Stimulated activated CD8-positive, alpha-beta memory T cell treated with anti-CD3 and anti-CD28 coated beads, Interleukin-15, amount 100 ng/mL, for 1 hour (primary cell): ENCODE data around the gene CRELD2.

Experiments
- DNase-seq: peaks from one replicate; pipeline ENCODE4 v3.0.0-alpha.2; 2020; ENCODE audit warnings: low read depth

The CRELD2 gene

DNA sequence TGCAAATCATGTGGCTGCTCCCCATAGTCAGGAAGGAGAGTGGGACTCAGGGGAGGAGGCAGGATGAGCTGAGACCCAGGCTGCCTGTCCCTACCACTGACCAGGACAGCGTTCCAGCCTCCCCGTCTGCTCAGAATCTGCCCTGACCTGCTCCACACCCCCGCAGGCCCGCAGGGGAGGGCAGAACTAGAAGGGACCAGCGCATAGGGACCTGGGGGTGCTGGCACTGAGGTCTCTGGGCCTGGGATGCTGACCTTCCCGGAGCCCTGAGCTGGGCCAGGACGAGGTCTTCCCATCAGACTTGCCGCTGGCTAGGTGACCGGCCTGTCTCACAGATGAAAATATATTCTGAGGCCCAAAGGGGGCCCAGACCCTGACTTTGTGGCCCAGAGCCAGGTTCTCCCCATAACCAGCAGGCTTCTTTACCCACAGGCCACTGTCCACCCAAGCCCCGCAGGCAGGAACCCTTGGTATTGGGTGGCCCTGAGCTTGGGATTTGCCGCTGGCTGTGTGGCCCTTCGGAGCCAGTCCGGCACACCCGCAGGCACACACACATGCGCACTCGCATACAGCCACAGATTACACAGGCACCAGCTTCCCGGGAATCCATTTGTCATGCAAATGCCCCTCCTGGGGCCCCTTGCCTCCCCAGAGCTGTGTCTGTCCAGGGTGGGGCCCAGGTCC is 28.3 kb downstream of the CRELD2 start:
- DNase-seq: no peak

DNA sequence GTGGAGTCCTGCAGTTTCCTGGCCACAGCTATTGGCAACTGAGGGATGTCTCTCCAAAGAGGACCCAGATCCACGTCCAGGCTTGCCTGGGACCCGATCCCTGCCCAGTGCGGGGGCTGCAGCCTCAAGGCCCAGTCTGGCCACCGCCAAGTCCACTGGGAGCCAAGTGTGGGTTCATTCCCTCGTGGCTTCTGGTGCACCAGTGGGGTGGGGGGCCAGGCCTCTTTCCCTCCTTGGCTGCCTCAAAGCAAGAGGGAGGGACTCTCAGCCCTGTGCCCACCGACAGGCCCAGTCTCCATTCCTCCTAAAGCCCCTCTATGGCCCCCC is 28.8 kb downstream of the CRELD2 start:
- no peak for DNase-seq

DNA sequence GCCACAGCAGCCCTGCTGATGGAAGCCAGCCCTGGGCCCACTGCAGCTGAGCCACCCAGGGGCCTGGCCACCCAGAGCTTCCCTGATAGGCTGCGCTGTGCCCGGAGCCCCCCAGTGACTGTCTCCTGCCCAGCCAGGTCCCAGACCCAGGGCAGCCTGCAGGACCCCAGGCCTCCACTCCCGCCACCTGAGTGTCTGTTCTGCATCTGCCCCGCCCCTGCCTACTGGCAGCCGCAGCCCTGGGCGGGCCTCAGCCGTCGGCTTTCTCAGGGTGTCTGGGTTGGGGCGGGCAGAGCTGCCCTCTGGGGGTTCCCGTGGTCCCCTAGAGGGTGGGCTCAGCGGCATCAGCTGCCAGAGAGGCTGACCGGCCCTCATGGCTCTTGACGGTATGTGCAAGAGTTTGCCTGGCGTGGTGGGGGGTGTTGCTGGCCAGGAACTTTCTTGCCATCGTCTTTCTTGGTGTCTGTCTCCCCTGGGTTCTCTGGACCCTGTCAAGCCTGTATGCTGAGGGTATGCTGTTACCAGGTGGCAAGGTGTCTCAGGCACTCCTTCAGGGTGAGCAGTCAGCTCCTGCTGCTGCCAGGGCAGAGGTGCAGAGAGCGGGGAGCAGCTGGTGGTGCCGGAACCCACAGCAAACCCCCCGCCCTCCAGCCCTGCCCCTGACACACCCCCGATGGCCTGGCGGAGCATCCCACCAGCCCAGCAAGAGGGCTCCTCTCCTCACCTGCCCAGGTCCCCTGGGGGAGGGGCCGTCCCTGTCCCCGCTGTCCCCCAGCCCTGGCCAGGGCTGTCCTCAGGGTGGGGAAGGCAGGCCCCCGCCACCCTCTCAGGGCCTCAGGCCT is 29.9 kb downstream of the CRELD2 start:
- DNase-seq: no peak

DNA sequence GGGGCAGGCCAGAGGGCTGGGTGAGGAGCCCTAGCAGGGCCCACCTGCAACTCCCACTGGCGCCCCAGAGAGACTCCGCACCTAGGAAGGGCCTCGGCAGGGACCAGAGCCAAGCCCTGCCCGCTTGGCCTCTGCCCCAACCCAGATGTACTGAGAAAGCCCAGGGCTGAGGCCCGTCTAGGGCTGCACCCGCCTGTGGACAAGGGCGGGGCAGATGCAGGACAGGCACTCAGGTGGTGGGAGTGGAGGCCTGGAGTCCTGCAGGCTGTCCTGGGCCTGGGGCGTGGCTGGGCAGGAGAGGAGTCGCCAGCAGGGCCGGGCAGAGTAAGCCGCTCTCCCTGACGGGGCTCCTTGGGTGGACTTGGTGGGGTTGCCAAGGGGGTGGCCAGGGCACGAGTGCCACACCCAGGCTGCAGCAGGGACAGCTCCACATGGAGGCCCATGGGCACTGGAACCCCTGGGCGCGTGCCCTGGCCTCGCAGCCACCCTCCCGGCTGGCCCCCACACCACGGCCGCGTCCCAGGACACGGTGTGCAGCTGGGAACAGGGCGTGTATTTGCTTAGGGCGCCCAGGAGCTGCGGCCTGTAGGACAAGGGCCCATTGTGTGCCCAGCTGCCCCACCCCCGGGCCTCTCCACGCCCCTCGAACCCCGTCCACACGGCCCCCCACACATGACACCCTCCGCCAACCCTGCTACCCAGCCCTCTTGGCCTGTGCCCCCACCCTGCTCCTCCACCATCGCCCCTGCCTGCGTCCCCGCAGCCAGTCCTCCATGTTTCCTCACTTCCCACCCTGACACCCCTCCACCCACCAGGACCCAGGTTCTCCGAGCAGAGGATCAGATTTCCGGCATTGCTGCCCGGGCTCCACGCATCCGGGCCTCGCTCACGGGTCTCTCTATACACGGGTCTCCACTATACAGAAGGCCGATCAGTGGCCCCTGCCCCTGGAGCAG is 30.8 kb downstream of the CRELD2 start:
- no peak for DNase-seq

DNA sequence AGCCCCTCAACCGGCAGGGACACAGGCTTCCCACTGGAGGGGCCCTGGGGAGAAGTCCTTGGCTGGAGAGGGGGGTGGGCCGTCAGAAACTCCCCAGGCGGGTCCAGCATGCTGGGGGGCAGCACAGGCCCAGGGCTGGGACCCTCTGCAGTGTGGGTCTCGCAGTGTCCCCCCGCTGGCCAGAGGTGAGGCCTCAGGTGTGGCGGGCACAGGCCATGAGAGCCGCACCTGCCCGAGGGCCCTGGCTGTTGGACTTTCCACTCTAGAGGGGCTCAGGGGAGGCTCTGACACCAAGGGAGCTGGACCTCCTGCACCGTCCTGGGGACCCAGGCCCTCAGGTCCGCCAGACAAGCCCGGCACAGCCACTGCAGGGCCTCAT is 31.5 kb downstream of the CRELD2 start:
- DNase-seq: no peak

DNA sequence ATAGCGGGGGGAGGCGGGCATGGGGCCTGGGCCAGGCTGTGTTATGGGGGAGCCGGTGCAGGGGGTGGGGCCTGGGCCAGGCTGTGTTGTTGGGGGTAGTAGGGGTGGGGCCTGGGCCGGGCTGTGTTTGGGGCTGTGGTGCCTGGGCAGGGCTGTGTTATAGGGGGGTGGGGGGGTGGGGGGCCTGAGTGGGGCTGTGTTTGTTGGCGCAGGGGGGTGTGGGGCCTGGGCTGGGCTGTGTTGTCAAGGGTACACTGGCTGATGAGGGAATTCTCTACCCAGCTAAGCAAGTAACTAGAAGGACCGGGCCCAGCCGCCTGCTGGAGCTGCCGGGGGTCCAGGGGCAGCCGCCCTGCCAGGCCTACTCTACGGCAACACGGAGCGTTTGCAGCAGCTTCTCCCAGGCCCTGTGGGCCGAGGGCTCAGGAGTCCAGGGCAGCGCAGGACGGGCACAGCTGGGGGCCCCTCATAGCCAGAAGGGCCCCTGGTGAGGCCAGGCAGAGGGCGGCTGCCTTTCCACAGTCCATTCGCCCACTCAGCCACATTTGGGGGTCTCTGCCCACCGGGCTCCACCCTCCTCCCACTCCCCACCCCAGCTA is 32.1 kb downstream of the CRELD2 start:
- DNase-seq: no peak

DNA sequence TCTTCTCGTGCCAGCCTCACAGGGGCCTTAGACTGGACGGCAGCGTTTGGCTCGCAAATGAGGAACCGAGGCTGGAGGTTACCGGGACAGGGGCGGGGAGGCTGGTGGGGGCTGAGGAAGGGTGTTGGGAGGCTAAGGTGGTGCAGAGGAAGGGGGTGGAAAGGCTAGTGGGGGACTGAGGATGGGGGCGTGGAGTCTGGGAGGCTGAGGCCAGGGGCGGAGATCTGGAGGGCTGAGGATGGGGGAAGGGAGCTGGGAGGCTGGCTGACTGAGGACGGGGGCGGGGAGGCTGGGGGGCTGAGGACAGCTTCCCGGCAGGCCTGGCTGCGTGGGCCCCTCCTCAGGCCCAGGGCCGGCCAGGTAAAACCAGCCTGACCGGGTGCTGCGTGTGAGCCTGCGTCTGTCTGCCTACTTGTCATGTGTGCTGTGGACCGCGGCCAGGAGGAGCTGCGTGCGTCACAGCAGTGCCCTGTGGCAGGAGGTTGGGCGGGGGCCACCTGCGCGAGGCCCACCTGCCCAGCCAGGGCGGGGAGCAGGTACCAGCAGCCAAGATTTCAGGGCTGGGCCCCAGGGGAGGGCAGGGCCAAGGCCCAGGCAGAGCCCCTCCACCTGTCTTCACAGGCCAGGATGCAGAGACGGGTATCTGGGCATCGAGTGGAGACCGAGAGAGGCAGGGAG is 32.7 kb downstream of the CRELD2 start:
- no peak for DNase-seq

DNA sequence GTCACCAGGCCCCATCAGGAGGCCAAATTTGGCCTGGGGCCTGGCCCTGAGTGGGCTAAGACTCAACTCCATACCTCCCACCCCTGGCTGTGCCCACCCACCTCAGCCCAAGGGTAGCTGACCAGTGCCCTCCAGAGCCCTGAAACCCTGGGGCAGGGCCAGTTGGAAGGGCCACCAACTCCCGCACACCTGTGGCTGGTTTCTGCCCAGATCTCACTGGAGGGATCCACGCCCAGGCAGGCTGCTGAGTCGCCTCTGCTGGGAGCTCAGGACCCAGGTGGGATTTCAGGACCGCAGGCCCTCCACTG is 33.2 kb downstream of the CRELD2 start:
- DNase-seq: no peak

DNA sequence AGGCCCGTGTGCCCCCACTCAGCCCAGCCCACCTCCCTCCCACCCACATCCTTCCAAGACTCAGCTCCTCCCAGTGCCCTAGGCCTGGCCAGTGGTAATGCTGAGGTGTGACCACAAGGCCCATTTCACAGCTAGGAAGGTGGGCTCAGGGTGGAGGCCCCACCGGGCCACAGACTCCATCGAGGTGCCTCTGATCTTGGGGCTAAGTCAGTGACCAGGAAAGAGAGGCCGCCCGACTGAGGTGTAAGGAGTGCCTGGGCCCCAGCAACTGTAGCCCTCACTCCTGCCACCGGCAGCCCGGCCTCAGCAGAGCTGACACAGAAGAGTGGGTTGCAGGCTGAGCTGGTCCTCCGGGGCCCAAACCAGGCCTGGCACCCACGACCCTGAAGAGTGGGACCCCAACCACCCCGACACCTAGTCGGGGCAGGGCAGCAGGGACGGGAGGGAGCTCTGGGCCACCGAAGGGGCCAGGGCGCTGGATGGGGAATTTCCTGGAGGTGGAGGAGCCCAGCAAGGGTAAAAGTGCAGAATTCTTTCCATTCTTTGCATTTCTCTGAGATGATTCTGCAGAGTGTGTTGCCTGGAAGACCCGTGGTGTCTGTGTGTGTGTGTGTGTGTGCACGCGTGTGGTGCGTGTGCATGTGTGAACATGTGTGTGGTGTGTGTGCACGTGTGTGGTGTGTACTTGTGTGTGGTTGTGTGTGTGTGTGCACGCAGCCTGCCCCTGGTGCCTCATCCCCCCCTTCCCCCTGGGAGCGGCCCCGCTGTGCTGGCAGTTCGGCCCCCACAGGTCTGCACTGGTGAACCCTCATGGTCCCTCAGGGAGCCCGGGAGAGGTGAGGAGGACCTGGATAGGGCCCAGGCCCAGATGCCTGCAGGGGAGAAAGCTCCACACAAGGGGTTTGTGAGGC is 33.8 kb downstream of the CRELD2 start:
- no peak for DNase-seq

DNA sequence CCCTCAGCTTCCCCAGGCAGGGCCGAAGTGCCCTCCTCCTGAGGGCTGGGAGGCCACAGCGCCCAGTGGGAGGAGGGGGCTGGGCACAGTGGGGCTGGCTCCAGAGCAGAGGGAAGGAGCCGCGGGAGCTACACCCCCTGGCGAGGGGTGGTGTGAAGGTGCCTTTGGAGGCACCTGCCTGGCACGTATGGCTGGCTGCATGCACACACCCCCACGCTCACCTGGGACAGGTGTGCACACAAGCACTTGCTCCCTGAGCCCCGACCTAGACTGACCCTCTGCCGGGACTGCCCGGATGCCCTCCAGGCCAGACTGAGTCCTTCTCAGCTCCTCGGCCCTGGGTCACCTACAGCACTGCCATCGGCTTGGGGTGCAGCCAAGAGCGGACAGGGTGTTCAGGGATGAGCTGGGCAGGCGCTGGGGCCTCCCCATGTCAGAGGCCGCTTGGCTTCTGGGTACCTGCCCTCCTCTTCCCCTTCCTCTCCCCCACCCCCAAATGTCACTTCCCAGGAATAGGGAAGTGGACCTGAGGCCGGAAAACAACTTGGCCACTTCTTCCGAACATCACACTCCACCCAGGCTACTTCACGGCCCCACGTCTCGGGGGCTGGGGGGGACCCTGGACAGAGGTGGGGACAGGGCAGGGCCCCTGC is 34.7 kb downstream of the CRELD2 start:
- no peak for DNase-seq

DNA sequence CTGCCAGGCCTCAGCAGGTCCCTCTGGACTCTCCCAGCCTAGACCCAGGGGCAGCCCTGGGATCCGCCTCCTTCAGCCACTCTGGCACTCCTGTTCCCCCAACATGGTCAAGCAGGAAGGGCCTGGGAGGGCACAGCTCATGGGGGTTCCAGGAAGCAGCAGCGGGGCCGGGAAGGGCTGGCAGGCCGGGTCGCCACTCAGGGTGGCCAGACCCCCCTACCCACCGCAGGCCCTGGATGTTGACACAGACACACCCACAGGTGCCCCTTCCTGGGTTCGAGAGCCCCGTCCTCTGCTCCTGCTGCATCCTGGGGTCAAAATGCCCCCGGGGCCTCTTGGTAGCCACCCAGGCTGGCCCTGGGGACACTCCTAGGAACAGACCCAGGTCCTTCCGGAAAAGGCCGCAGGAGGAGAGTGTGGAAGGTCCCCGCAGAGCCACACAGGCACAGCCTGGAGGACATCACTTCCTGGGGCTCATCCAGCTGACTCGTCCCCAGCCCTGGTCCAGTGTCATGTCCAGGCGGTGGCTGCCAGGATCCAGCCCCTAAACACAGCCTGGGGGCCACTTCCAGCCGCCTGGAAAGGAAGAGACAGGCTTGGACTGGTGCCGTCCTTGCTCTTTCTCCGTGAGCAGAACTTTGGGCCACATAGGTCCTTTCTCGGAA is 35.4 kb downstream of the CRELD2 start:
- no peak for DNase-seq

DNA sequence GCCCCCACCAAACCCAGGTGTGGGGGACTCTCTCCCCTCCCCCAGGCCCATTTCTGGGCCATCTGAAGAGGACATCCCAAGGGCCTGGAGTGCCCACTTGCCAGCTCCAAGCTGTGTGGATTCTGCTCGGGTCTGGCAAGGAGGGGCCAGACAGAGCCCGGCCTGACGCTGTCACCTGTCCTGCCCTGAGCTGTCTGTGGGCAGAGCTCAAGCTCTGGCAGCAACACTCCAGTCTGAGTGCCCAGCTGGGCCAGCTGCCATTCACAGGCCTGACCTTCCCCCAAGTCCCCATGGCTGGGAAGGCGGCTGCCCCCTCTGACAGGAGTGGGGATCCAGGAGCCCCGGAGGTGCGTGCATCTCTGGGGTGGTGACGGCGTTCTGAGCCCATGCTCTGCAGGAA is 35.9 kb downstream of the CRELD2 start:
- no peak for DNase-seq

DNA sequence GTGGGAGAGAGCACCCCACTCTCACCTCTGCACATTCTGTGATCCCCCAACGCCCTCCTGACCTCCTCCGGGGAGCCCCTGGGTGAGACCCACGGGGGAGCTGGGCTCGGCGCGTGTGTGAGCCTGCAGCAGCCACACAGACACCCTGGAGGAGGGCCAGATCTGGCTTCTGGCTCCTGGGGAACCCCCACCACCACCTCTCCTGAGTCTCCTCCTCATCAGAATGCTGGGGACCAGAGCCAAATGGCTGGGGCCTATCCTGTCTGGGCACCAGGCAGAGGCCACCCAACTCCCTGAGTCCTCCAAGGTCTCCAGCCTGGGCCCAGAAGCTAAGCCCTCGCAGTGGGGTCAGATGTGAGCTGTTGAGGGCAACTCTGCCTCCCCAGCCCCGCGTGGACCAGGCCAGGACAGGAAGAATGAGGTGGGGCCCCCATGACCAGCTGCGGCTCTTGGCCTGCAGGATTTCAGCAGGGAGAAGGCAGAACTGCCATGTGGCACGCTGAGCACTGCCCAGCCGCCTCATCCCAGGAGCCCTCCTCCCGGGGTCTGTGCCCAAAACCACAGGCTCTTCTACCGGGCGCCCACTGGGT is 36.7 kb downstream of the CRELD2 start:
- DNase-seq: no peak

DNA sequence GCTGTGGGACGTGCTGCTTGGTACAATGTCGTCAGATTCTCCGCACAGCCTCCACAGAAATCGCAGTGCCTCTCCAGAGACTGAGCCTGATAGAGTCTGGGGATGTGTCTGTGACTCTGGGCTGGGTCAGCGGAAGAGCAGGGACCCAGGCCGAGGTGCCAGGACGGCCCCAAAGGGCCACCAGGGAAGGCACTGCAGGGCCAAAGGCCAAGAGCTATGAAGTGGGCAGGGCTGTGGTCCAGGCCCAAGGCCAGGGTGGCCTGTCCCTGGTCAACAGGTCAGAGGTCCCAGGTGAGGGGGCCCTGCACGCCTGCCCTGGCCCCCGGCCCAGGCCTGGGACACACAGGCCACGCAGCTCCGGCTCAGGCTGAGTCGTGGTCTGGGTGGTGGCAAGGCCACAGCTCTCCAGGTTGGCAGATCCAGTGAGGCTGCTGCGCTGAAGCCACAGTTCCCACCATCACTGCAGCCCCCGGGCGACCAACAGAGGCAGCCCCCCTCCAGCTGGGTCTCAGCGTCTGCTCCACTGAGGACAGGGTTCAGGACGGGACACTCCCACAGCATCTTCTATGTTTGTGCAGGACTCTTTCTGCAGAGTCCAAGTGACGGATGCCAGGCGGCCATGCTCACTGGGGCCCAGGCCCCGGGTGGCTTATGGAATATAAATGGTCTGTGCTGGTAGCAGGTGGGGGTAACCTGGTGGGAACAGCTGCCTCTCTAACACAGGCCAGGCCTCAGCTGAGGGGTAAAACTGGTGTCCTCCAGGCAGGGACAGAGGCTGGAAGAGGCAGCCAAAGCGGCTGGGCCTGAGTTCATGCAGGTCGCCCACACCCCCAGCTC is 37.4 kb downstream of the CRELD2 start:
- no peak for DNase-seq

DNA sequence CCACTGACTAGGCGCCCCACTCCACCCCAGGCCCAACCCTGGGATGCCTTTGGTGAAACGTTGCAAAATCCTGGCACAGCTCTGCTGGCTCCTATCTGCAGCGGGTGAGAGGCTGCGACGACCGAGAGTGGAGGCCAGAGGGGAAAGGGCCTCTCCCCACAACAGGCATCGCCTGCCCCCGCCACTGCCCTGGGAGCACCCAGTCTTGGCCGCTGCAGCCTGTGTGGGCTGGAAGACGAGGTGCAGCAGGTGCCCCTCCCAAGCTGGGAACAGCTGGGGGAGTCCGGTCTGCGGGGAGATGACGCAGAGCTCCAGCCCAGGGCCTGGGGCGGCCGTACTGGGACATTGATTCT is 38.0 kb downstream of the CRELD2 start:
- no peak for DNase-seq

DNA sequence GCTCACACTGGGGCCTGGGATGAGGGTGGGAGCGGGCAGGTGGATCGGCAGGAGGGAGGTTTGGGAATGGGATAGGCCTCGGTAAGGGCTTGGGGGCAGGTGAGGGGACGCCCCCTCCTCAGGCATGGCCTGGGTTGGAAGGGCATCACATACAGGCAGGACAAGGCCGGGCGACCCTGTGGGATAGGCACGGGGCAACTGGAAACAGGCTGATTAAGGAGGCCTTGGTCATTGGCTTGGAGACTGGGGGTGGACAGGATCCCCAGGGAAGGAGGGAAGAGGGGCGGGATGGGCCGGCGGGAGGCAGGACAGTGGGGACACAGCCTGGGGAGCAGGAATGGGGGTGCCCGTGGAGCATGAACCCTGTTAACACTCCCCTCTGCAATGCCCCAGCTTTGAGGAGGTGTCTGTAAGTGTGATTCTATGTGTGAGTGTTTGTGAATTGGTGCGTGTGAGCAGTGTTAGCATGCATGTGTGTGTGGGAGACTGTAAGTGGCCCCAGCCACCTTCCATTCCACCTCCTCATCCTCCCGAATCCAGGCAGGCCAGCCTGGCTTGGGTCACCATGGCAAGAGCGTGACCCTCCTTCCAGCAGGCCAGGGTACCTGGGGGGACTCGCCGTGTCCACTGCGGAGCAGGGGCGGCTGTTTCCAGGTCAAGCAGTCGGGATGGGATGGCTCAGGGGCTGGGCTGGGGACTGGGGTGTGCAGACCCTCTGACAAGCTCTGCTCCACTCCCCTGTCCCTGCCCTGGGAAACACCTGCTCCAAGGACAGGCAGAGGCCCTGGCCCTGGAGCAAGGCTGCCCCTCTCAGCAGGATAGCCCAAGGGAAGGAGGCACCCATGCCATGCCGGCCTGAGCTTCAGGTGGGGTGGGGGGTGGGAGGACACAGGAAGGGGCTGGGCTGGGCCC is 38.7 kb downstream of the CRELD2 start:
- no peak for DNase-seq

DNA sequence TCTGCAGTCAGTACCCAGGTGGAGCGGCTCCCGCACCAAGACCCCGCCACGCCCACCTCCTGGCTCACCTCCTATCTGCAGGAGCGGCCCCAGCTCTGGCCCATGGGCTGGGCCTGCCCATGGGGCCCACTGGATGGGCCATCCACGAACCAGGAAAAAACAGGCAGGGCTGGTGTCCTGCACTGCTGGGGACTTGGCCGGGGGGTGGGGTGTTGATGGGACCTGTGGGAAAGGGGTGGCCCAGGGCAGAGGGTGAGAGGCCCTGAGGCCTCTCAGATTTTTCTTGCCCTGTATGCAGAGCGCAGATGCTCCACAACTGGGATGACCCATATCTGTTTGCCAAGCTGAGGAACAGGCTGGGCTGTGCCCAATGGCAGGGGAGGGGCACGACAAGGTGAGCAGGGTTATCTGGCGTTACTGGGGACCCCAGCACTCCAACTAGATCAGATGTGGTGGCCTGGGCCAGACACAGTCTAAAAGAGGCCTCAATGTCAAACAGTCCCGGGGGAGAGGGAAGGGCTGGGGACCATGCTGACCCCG is 39.5 kb downstream of the CRELD2 start:
- DNase-seq: no peak
